ENCODE results near the gene CACNG5.

CACNG5 gene

GRCh38 chr17:66849851-66850580 is 15.1 kb downstream of the CACNG5 start:
- no peaks in the 10 kb centered on the region for H3K27me3 ChIP-seq (ENCODE audit: low read depth, low read length)
- peaks cover 4% of the 10 kb centered on the region; the same call in 1 of the 2 replicates for H3K9me3 ChIP-seq (ENCODE audit: insufficient read depth, low read length)
- no peak overlapping the region for H3K4me2 ChIP-seq (ENCODE audit: low read length)
- H3K4me3 ChIP-seq (ENCODE audit: low read length), result no peak overlapping the region
- H3K9ac ChIP-seq (ENCODE audit: low read length), result no peak overlapping the region
- no peaks in the 10 kb centered on the region for H3K79me2 ChIP-seq (ENCODE audit: low read length)
- H2AFZ ChIP-seq (ENCODE audit: low read depth, low read length), result no peak overlapping the region
- H3K27ac ChIP-seq (ENCODE audit: low read length), result no peak overlapping the region
- no peaks in the 10 kb centered on the region for H4K20me1 ChIP-seq (ENCODE audit: insufficient read depth, low read length)
- no peaks in the 10 kb centered on the region for H3K36me3 ChIP-seq (replicated peaks; ENCODE audit: low read depth, low read length)
- TF ChIP-seq EZH2phosphoT487 (IDR thresholded peaks at IDR 0.05; ENCODE audit: low read depth), result no peak
- TF ChIP-seq CTCF (IDR thresholded peaks at IDR 0.05; ENCODE audit: low read depth, low read length), result no peak
- H3K4me1 ChIP-seq (ENCODE audit: low read length), result peaks cover 12% of the 10 kb centered on the region

- no peak for TF ChIP-seq EZH2phosphoT487 (IDR thresholded peaks at IDR 0.05; ENCODE audit: low read depth)
- no peak for TF ChIP-seq CTCF (IDR thresholded peaks at IDR 0.05; ENCODE audit: low read depth, low read length)
- peaks cover 12% of the 10 kb centered on the region for H3K4me1 ChIP-seq (ENCODE audit: low read length)
- no peaks in the 10 kb centered on the region for H4K20me1 ChIP-seq (ENCODE audit: insufficient read depth, low read length)
- no peaks in the 10 kb centered on the region for H3K36me3 ChIP-seq (replicated peaks; ENCODE audit: low read depth, low read length)
- H3K79me2 ChIP-seq (ENCODE audit: low read length), result no peaks in the 10 kb centered on the region
- H2AFZ ChIP-seq (ENCODE audit: low read depth, low read length), result no peak overlapping the region
- peaks cover 4% of the 10 kb centered on the region; the same call in 1 of the 2 replicates for H3K9me3 ChIP-seq (ENCODE audit: insufficient read depth, low read length)
- H3K27ac ChIP-seq (ENCODE audit: low read length), result no peak overlapping the region
- H3K9ac ChIP-seq (ENCODE audit: low read length), result no peak overlapping the region
- no peaks in the 10 kb centered on the region for H3K27me3 ChIP-seq (ENCODE audit: low read depth, low read length)
- peak overlapping the region; percentile 16; the same call in 1 of the 2 replicates for H3K4me2 ChIP-seq (ENCODE audit: low read length)
- H3K4me3 ChIP-seq (ENCODE audit: low read length), result no peak overlapping the region
These were observed 15.8 kb downstream of the CACNG5 start for GRCh38 chr17:66850692-66851091.

DNA sequence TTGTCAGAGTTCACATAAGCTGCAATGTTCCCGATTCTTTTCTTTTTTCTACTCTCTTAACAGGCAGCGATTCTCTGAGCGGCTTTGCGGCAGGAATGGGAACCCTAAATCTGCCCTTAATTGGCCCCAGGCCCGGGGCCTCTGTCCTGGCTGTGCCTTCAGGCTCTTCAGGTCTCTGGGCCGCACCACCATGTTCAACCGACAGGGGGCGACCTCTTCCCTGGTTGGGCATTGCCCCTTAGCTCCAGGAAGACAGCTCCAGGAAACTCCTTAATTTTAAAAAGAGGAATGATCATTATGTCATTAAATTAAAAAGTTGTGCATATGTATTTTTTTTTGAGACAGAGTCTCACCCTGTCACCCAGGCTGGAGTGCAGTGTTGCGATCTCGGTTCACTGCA is 20.3 kb downstream of the CACNG5 start:
- Histone ChIP-seq H3K9ac (ENCODE audit: low read length) (no peak overlapping the region), H3K9me3 (ENCODE audit: insufficient read depth, low read length) (peaks cover 4% of the 10 kb centered on the region; the same call in 1 of the 2 replicates), H3K27me3 (ENCODE audit: low read depth, low read length) (no peaks in the 10 kb centered on the region; the same call in 1 of the 2 replicates), H3K36me3 (replicated peaks; ENCODE audit: low read depth, low read length) (no peaks in the 10 kb centered on the region), H3K4me3 (ENCODE audit: low read length) (no peak overlapping the region), H3K27ac (ENCODE audit: low read length) (no peak overlapping the region), H2AFZ (ENCODE audit: low read depth, low read length) (no peak overlapping the region), H3K79me2 (ENCODE audit: low read length) (no peaks in the 10 kb centered on the region), H3K4me1 (ENCODE audit: low read length) (peaks cover 9% of the 10 kb centered on the region), H4K20me1 (ENCODE audit: insufficient read depth, low read length) (no peaks in the 10 kb centered on the region), H3K4me2 (ENCODE audit: low read length) (no peak overlapping the region)
- TF ChIP-seq EZH2phosphoT487 (IDR thresholded peaks at IDR 0.05; ENCODE audit: low read depth) (no peak), CTCF (IDR thresholded peaks at IDR 0.05; ENCODE audit: low read depth, low read length) (peak; percentile 19)

DNA sequence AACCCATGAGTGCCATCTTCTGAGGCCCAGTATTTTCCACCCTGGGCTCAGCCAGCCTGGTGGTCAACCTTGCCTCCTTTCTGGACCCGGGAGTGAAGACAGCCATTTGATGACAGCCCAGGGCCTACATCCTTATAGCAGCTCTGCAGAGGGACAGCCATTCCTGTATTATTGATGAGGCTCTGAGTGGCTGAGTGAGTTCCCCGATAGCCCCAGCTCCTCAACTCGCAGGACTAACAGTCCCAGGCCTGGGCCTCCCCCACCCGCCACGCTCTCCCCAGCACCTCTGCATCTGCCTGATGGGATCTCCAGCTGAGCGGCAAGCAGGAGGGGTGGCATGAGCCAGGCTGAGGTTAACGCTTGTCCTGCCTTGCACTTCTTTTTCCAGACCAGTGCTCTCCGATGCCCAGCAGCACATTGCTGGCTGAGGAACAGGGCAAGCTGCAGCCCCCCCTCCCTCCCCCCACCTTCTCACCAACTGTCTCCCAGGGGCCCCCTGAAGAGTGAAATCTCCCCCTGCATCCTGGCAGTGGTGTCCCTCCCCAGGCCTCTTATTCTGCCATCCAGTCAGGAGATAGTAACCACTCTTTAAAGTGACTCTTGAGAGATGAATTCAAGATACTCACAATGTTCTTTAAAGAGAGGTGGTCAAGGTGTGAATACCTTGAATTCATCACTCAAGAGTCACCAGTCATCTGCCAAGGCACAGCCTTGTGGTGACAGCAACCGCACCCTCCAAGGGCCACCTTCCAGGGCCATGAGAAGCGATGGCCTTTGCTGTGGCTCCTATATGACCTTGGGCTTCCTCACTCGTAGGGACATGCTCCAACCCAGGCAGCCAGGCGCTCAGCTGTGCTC is 23.5 kb downstream of the CACNG5 start:
- no peaks in the 10 kb centered on the region for H3K36me3 ChIP-seq (replicated peaks; ENCODE audit: low read depth, low read length)
- H3K9me3 ChIP-seq (ENCODE audit: insufficient read depth, low read length), result peaks cover 4% of the 10 kb centered on the region; the same call in 1 of the 2 replicates
- H3K27me3 ChIP-seq (ENCODE audit: low read depth, low read length), result peaks cover 3% of the 10 kb centered on the region; the same call in 1 of the 2 replicates
- no peak overlapping the region for H2AFZ ChIP-seq (ENCODE audit: low read depth, low read length)
- H3K79me2 ChIP-seq (ENCODE audit: low read length), result no peaks in the 10 kb centered on the region
- H3K4me3 ChIP-seq (ENCODE audit: low read length), result no peak overlapping the region
- H3K4me2 ChIP-seq (ENCODE audit: low read length), result no peak overlapping the region
- no peak overlapping the region for H3K27ac ChIP-seq (ENCODE audit: low read length)
- TF ChIP-seq EZH2phosphoT487 (IDR thresholded peaks at IDR 0.05; ENCODE audit: low read depth) (no peak), CTCF (IDR thresholded peaks at IDR 0.05; ENCODE audit: low read depth, low read length) (no peak)
- H3K4me1 ChIP-seq (ENCODE audit: low read length), result no peaks in the 10 kb centered on the region
- H3K9ac ChIP-seq (ENCODE audit: low read length), result no peak overlapping the region
- H4K20me1 ChIP-seq (ENCODE audit: insufficient read depth, low read length), result no peaks in the 10 kb centered on the region

All from OCI-LY3 (cell line).